Astrocyte (in vitro differentiated cells and primary cell): ENCODE measurements around the gene ZNF586. TPM values are rescaled to one million over a fixed set of nuclear protein-coding genes. Genes with fewer than 3 reads are reported as not detected.
"Not testable (repeated sequence)": the region's sequence is repeated elsewhere in the genome, so short reads cannot be mapped to it uniquely, and the experiment has no call there.

ENCODE experiments used
- DNase-seq: peaks from one replicate; pipeline ENCODE4 v3.0.0-alpha.2; 2010; ENCODE audit warnings: low read depth
- FAIRE-seq: peaks from 2 replicates; lab custom pipeline; 2011; peaks lifted over from hg19 to GRCh38; lab: Jason Lieb, UNC
- H2AFZ ChIP-seq: 2 replicates; pipeline ENCODE4 v1.6.0; 2012; ENCODE audit warnings: low read depth, low read length, inconsistent platforms
- H3K27ac ChIP-seq: 2 replicates; pipeline ENCODE4 v1.5.1; 2011; ENCODE audit warnings: low read depth, low read length, inconsistent platforms
- H3K27me3 ChIP-seq: 2 replicates; pipeline ENCODE4 v1.6.0; 2011; ENCODE audit warnings: low read length, inconsistent platforms; ENCODE audit not compliant: insufficient read depth
- H3K36me3 ChIP-seq: 2 replicates; pipeline ENCODE4 v1.5.1; 2011; ENCODE audit warnings: low read length, inconsistent platforms; ENCODE audit not compliant: insufficient read depth
- H3K4me1 ChIP-seq: 2 replicates; pipeline ENCODE4 v1.5.1; 2011; ENCODE audit warnings: low read length, inconsistent platforms; ENCODE audit not compliant: insufficient read depth
- H3K4me2 ChIP-seq: 2 replicates; pipeline ENCODE4 v1.6.0; 2012; ENCODE audit warnings: low read length, inconsistent platforms
- H3K4me3 ChIP-seq: 2 replicates; pipeline ENCODE4 v1.5.1; 2011; ENCODE audit warnings: low read depth, mild to moderate bottlenecking, low read length, inconsistent platforms; ENCODE audit not compliant: insufficient read depth
- H3K79me2 ChIP-seq: 2 replicates; pipeline ENCODE4 v1.6.0; 2012; ENCODE audit warnings: mild to moderate bottlenecking, low read length, inconsistent platforms; ENCODE audit not compliant: insufficient read depth
- H3K9ac ChIP-seq: 2 replicates; pipeline ENCODE4 v1.6.0; 2012; ENCODE audit warnings: mild to moderate bottlenecking, low read length, inconsistent platforms
- H3K9me3 ChIP-seq: 2 replicates; pipeline ENCODE4 v1.5.1; 2012; ENCODE audit warnings: low read depth, mild to moderate bottlenecking, low read length, inconsistent platforms; ENCODE audit not compliant: insufficient read depth
- H4K20me1 ChIP-seq: 2 replicates; pipeline ENCODE4 v1.6.0; 2012; ENCODE audit warnings: low read length, inconsistent platforms; ENCODE audit not compliant: insufficient read depth
- H3K27ac Mint-ChIP-seq: one replicate; pipeline ENCODE4 v1.8.0; 2021; ENCODE audit warnings: mild to moderate bottlenecking, mixed read lengths; ENCODE audit not compliant: unreplicated experiment
- H3K27me3 Mint-ChIP-seq: one replicate; pipeline ENCODE4 v1.8.0; 2021; ENCODE audit warnings: low read depth, mixed read lengths; ENCODE audit not compliant: unreplicated experiment
- H3K36me3 Mint-ChIP-seq: one replicate; pipeline ENCODE4 v1.8.0; 2021; ENCODE audit warnings: low read depth, mixed read lengths; ENCODE audit not compliant: unreplicated experiment
- H3K4me1 Mint-ChIP-seq: one replicate; pipeline ENCODE4 v1.8.0; 2021; ENCODE audit warnings: low read depth, mixed read lengths; ENCODE audit not compliant: unreplicated experiment
- H3K4me3 Mint-ChIP-seq: one replicate; pipeline ENCODE4 v1.8.0; 2021; ENCODE audit warnings: mild to moderate bottlenecking, moderate library complexity, mixed read lengths; ENCODE audit not compliant: unreplicated experiment
- H3K9me3 Mint-ChIP-seq: one replicate; pipeline ENCODE4 v1.8.0; 2021; ENCODE audit warnings: mild to moderate bottlenecking, mixed read lengths; ENCODE audit not compliant: unreplicated experiment
- EZH2 ChIP-seq: IDR thresholded peaks from 2 replicates; pipeline ENCODE4 v1.6.1; 2012; ENCODE audit warnings: mild to moderate bottlenecking, low read length, inconsistent platforms; ENCODE audit not compliant: insufficient read depth
- total RNA-seq: library from RNA; stranded (reverse); gene quantifications from 2 replicates; pipeline ENCODE4 v1.2.1, GENCODE V29; 2021
- TF ChIP-seq, protein P1 (sequence below): IDR thresholded peaks from 2 replicates; pipeline ENCODE4 v1.5.1; 2011; ENCODE audit warnings: low read depth, mild to moderate bottlenecking, inconsistent platforms, low read length, moderate library complexity; ENCODE audit not compliant: insufficient read depth

ZNF586 gene
- total RNA-seq, 1 donor from 2014 or later = 11.5 TPM

DNA sequence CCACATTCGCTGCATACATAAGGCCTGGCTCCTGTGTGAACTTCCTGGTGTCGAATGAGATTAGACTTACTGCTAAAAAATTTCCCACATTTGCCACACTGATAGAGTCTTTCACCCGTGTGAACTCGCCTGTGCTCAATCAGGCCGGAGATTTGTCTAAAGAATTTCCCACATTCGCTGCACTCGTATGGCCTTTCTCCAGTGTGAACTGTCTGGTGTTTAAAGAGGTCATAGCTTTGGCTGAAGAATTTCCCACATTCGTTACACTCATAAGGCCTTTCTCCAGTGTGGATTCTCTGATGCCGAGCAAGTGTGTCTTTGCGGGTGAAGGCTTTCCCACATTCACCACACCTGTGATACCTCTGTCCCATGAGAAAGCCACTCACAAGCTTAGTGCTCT, 48.6 kb upstream of the ZNF586 start:
- no peaks in the 10 kb centered on the region for H3K4me1 ChIP-seq
- no peak for TF ChIP-seq EZH2
- TF ChIP-seq, protein P1, sequence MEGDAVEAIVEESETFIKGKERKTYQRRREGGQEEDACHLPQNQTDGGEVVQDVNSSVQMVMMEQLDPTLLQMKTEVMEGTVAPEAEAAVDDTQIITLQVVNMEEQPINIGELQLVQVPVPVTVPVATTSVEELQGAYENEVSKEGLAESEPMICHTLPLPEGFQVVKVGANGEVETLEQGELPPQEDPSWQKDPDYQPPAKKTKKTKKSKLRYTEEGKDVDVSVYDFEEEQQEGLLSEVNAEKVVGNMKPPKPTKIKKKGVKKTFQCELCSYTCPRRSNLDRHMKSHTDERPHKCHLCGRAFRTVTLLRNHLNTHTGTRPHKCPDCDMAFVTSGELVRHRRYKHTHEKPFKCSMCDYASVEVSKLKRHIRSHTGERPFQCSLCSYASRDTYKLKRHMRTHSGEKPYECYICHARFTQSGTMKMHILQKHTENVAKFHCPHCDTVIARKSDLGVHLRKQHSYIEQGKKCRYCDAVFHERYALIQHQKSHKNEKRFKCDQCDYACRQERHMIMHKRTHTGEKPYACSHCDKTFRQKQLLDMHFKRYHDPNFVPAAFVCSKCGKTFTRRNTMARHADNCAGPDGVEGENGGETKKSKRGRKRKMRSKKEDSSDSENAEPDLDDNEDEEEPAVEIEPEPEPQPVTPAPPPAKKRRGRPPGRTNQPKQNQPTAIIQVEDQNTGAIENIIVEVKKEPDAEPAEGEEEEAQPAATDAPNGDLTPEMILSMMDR = no peak
- FAIRE-seq (no peak), DNase-seq (no peak)
- Mint-ChIP-seq H3K4me1 (no peaks in the 10 kb centered on the region), H3K36me3 (peaks cover 59% of the 10 kb centered on the region), H3K27me3 (no peaks in the 10 kb centered on the region), H3K27ac (no peak overlapping the region), H3K4me3 (no peak overlapping the region), H3K9me3 (peaks cover 19% of the 10 kb centered on the region)
- H3K9ac ChIP-seq = no peak overlapping the region
- no peaks in the 10 kb centered on the region for H3K27me3 ChIP-seq
- H3K9me3 ChIP-seq = peaks cover 42% of the 10 kb centered on the region
- H3K4me3 ChIP-seq = no peak overlapping the region
- no peaks in the 10 kb centered on the region for H4K20me1 ChIP-seq
- H3K4me2 ChIP-seq = no peak overlapping the region
- peaks cover 3% of the 10 kb centered on the region for H3K79me2 ChIP-seq
- no peak overlapping the region for H3K27ac ChIP-seq
- peaks cover 30% of the 10 kb centered on the region for H3K36me3 ChIP-seq
- H2AFZ ChIP-seq = no peak overlapping the region

DNA sequence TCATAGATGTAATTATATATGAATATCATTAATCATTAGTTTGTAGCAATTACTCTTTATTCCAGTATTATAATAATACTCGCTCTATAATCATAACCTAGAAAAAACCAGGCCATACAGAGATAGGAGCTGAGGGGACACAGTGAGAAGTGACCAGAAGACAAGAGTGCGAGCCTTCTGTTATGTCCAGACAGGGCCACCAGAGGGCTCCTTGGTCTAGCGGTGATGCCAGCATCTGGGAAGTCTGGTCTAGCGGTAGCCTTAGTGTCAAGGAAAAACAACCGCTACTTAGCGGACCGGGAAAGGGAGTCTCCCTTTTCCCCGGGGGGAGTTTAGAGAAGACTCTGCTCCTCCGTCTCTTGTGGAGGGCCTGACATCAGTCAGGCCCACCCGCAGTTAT, 31.2 kb upstream of the ZNF586 start:
- H3K9me3 Mint-ChIP-seq = not testable (repeated sequence)

DNA sequence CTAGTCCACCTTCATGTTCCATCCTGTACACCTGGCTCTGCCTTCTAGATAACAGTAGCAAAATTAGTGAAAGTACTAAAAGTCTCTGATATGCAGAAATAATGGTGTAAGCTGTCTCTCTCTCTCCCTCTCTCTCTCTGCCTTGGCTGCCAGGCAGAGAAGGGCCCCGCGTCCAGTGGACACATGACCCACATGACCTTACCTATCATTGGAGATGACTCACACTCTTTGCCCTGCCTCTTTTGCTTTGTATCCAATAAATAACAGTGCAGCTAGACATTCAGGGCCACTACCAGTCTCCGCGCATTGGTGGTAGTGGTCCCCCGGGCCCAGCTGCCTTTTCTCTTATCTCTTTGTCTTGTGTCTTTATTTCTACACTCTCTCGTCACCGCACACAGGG, 30.7 kb upstream of the ZNF586 start:
- Mint-ChIP-seq H3K27ac (peak overlapping the region; percentile 4), H3K4me3 (peak overlapping the region; percentile 43)
- H3K4me1 ChIP-seq, H3K4me1 Mint-ChIP-seq, H3K36me3 Mint-ChIP-seq, FAIRE-seq, DNase-seq, H3K4me2 ChIP-seq, H2AFZ ChIP-seq, H3K4me3 ChIP-seq, H3K79me2 ChIP-seq, H3K27ac ChIP-seq, H4K20me1 ChIP-seq, H3K27me3 ChIP-seq, H3K9me3 Mint-ChIP-seq, H3K27me3 Mint-ChIP-seq, H3K9me3 ChIP-seq, H3K36me3 ChIP-seq, H3K9ac ChIP-seq: not testable (repeated sequence)

More for the DNA sequence above, 31.2 kb upstream of the ZNF586 start:
- not testable (repeated sequence) for H3K4me3 ChIP-seq, DNase-seq, H3K4me1 ChIP-seq, H3K27ac Mint-ChIP-seq, H3K4me1 Mint-ChIP-seq, H4K20me1 ChIP-seq, H3K27me3 Mint-ChIP-seq, H3K36me3 ChIP-seq, H3K27ac ChIP-seq, H3K36me3 Mint-ChIP-seq, H3K79me2 ChIP-seq, H3K27me3 ChIP-seq, H3K9ac ChIP-seq, H3K9me3 ChIP-seq, H3K4me2 ChIP-seq, H2AFZ ChIP-seq, FAIRE-seq, H3K4me3 Mint-ChIP-seq
- TF ChIP-seq, protein P1 = peak; percentile 11
